K562 (cell line): Measurements from ENCODE around the gene PDLIM5. TPM values are rescaled to one million over a fixed set of nuclear protein-coding genes. Genes with fewer than 3 reads are reported as not detected.

ENCODE experiments used
- ELF2 ChIP-seq: fragments of 250-450 bp; sonication (Bioruptor Pico); IDR thresholded peaks from 2 replicates; pipeline ENCODE4 v1.5.0; 2021; ENCODE audit warnings: mild to moderate bottlenecking
- EP300 ChIP-seq: IDR thresholded peaks from 2 replicates; pipeline ENCODE4 v1.6.1; 2012; ENCODE audit warnings: low read length, improper control_type of control experiment
- SP1 ChIP-seq: sonication (generic); formaldehyde crosslinking; IDR thresholded peaks from 2 replicates; pipeline ENCODE4 v1.8.1; 2022; ENCODE audit warnings: mild to moderate bottlenecking, missing genetic modification reagents
- ZNF583 ChIP-seq: fragments of 250-450 bp; sonication (Bioruptor Pico); IDR thresholded peaks from 2 replicates; pipeline ENCODE4 v1.4.0; 2020
- ZNF584 ChIP-seq: fragments of 200-800 bp; sonication (Bioruptor generic); IDR thresholded peaks from 2 replicates; pipeline ENCODE4 v1.6.1; 2016; ENCODE audit warnings: low read depth, mild to moderate bottlenecking, missing genetic modification characterization, missing compliant biosample characterization
- ZNF780A ChIP-seq: fragments of 250-450 bp; sonication (Bioruptor Pico); IDR thresholded peaks from 2 replicates; pipeline ENCODE4 v1.5.0; 2021; ENCODE audit warnings: mild to moderate bottlenecking
- polyA plus RNA-seq, 8 experiments: library from polyadenylated mRNA; depleted of rRNA in 4 of 8; stranded (reverse) in 5 of 8; unstranded in 3 of 8; fragments of >200 nt; fragmentation: Nextera tagmentation in 2 of 8; fragmentation: Illumina TruSeq in 1 of 8; extraction: Ambion mirVana in 2 of 8; extraction: Trizol in 1 of 8; gene quantifications; 2 replicates each; pipeline versions ENCODE4 v1.2.1 to v1.2.3, GENCODE V29; 2011 to 2014; ENCODE audit warnings: inconsistent platforms in 1 of 8, missing spikeins in 1 of 8
- total RNA-seq, 7 experiments: library from RNA; depleted of rRNA in 6 of 7; stranded (reverse); fragments of >200 nt in 6 of 7; fragmentation: Illumina TruSeq in 2 of 7; extraction: Trizol in 2 of 7; gene quantifications; 2 replicates each; pipeline versions ENCODE4 v1.2.1 to v1.2.3, GENCODE V29; 2011 to 2021; ENCODE audit warnings: low replicate concordance in 1 of 7
- TF ChIP-seq, protein P1 (sequence below), 2 experiments: fragments of 450-650 bp in 1 of 2; sonication (generic) in 1 of 2; formaldehyde crosslinking in 1 of 2; IDR thresholded peaks in 1 of 2; conservative IDR thresholded peaks in 1 of 2; 2 replicates each; pipeline versions ENCODE4 v1.6.1 to v1.8.1; 2016 to 2023; ENCODE audit warnings: mild to moderate bottlenecking in 2 of 2, moderate library complexity in 2 of 2, inconsistent platforms in 1 of 2, missing genetic modification reagents in 1 of 2
- TF ChIP-seq, protein P2 (sequence below): fragments of 450-650 bp; formaldehyde crosslinking; IDR thresholded peaks from 2 replicates; pipeline ENCODE4 v1.4.0; 2020; ENCODE audit warnings: mild to moderate bottlenecking
- TF ChIP-seq, protein P3 (sequence below): IDR thresholded peaks from 2 replicates; pipeline ENCODE4 v1.6.1; 2012; ENCODE audit warnings: low read depth, low read length, improper control_type of control experiment, borderline replicate concordance
- TF ChIP-seq, protein P4 (sequence below): sonication (generic); formaldehyde crosslinking; IDR thresholded peaks from 2 replicates; pipeline ENCODE4 v1.8.1; 2023; ENCODE audit warnings: mild to moderate bottlenecking, missing genetic modification reagents, moderate library complexity
- TF ChIP-seq, protein P5 (sequence below): fragments of 450-650 bp; formaldehyde crosslinking; IDR thresholded peaks from 2 replicates; pipeline ENCODE4 v1.4.0; 2022; ENCODE audit warnings: mild to moderate bottlenecking, moderate library complexity
- TF ChIP-seq, protein P6 (sequence below): fragments of 450-650 bp; IDR thresholded peaks from 2 replicates; pipeline ENCODE4 v1.6.1; 2017; ENCODE audit warnings: antibody characterized with exemption, mild to moderate bottlenecking
- TF ChIP-seq, protein P7 (sequence below): IDR thresholded peaks from 3 replicates; pipeline ENCODE4 v1.6.1; 2011; ENCODE audit warnings: borderline replicate concordance, mild to moderate bottlenecking; ENCODE audit not compliant: insufficient read length, insufficient read depth
- TF ChIP-seq, protein P8 (sequence below), 2 experiments: fragments of 450-650 bp; IDR thresholded peaks; 2 replicates each; pipeline ENCODE4 v1.6.1; 2016

PDLIM5 gene
- total and polyA plus RNA-seq, 9 of the 15 experiments (the other 6 are each of a cell fraction or from before 2014, with no cell fraction given) = 36.9 to 127 (median 62.5) TPM

DNA sequence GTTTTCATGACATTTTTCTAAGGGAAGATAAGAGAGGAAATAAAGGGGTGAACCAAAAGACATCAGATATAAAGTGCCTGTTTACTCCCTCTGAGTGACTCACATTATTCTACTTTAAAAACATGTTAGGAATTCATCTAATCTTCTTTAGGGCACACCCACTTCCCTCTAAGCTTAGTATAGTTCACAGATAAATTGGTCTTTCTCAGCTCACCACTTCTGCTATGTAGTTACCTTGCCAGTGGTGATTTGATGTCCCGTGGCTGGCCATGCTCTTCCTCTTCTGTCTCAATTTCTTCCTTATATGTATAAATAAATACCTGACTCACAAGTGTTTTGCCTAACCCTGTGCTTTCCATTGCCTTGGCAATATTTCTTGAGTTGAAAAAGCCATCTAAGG, 96.8 kb downstream of the PDLIM5 start (continued):
- TF ChIP-seq, protein P1, sequence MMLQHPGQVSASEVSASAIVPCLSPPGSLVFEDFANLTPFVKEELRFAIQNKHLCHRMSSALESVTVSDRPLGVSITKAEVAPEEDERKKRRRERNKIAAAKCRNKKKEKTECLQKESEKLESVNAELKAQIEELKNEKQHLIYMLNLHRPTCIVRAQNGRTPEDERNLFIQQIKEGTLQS (IDR thresholded peaks at IDR 0.05) = peak; percentile 59
- TF ChIP-seq, protein P1 (CRISPR knock-in tag; conservative IDR thresholded peaks at IDR 0.05) = no peak
- no peak for TF ChIP-seq ZNF583 (CRISPR knock-in tag)
- TF ChIP-seq ZNF780A (CRISPR knock-in tag) = no peak
- peak; percentile 77 for TF ChIP-seq EP300
- TF ChIP-seq, protein P2, sequence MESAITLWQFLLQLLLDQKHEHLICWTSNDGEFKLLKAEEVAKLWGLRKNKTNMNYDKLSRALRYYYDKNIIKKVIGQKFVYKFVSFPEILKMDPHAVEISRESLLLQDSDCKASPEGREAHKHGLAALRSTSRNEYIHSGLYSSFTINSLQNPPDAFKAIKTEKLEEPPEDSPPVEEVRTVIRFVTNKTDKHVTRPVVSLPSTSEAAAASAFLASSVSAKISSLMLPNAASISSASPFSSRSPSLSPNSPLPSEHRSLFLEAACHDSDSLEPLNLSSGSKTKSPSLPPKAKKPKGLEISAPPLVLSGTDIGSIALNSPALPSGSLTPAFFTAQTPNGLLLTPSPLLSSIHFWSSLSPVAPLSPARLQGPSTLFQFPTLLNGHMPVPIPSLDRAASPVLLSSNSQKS (CRISPR knock-in tag) = no peak
- TF ChIP-seq, protein P3, sequence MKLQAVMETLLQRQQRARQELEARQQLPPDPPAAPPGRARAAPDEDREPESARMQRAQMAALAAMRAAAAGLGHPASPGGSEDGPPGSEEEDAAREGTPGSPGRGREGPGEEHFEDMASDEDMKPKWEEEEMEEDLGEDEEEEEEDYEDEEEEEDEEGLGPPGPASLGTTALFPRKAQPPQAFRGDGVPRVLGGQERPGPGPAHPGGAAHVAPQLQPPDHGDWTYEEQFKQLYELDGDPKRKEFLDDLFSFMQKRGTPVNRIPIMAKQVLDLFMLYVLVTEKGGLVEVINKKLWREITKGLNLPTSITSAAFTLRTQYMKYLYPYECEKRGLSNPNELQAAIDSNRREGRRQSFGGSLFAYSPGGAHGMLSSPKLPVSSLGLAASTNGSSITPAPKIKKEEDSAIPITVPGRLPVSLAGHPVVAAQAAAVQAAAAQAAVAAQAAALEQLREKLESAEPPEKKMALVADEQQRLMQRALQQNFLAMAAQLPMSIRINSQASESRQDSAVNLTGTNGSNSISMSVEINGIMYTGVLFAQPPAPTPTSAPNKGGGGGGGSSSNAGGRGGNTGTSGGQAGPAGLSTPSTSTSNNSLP = peak; percentile 93
- TF ChIP-seq, protein P4, sequence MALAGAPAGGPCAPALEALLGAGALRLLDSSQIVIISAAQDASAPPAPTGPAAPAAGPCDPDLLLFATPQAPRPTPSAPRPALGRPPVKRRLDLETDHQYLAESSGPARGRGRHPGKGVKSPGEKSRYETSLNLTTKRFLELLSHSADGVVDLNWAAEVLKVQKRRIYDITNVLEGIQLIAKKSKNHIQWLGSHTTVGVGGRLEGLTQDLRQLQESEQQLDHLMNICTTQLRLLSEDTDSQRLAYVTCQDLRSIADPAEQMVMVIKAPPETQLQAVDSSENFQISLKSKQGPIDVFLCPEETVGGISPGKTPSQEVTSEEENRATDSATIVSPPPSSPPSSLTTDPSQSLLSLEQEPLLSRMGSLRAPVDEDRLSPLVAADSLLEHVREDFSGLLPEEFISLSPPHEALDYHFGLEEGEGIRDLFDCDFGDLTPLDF (CRISPR knock-in tag) = no peak
- TF ChIP-seq ELF2 = no peak
- TF ChIP-seq, protein P5, sequence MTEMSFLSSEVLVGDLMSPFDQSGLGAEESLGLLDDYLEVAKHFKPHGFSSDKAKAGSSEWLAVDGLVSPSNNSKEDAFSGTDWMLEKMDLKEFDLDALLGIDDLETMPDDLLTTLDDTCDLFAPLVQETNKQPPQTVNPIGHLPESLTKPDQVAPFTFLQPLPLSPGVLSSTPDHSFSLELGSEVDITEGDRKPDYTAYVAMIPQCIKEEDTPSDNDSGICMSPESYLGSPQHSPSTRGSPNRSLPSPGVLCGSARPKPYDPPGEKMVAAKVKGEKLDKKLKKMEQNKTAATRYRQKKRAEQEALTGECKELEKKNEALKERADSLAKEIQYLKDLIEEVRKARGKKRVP (CRISPR knock-in tag) = no peak
- TF ChIP-seq, protein P6, sequence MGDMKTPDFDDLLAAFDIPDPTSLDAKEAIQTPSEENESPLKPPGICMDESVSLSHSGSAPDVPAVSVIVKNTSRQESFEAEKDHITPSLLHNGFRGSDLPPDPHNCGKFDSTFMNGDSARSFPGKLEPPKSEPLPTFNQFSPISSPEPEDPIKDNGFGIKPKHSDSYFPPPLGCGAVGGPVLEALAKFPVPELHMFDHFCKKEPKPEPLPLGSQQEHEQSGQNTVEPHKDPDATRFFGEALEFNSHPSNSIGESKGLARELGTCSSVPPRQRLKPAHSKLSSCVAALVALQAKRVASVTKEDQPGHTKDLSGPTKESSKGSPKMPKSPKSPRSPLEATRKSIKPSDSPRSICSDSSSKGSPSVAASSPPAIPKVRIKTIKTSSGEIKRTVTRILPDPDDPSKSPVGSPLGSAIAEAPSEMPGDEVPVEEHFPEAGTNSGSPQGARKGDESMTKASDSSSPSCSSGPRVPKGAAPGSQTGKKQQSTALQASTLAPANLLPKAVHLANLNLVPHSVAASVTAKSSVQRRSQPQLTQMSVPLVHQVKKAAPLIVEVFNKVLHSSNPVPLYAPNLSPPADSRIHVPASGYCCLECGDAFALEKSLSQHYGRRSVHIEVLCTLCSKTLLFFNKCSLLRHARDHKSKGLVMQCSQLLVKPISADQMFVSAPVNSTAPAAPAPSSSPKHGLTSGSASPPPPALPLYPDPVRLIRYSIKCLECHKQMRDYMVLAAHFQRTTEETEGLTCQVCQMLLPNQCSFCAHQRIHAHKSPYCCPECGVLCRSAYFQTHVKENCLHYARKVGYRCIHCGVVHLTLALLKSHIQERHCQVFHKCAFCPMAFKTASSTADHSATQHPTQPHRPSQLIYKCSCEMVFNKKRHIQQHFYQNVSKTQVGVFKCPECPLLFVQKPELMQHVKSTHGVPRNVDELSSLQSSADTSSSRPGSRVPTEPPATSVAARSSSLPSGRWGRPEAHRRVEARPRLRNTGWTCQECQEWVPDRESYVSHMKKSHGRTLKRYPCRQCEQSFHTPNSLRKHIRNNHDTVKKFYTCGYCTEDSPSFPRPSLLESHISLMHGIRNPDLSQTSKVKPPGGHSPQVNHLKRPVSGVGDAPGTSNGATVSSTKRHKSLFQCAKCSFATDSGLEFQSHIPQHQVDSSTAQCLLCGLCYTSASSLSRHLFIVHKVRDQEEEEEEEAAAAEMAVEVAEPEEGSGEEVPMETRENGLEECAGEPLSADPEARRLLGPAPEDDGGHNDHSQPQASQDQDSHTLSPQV = no peak; the same call in 1 of the 2 replicates
- TF ChIP-seq, protein P7, sequence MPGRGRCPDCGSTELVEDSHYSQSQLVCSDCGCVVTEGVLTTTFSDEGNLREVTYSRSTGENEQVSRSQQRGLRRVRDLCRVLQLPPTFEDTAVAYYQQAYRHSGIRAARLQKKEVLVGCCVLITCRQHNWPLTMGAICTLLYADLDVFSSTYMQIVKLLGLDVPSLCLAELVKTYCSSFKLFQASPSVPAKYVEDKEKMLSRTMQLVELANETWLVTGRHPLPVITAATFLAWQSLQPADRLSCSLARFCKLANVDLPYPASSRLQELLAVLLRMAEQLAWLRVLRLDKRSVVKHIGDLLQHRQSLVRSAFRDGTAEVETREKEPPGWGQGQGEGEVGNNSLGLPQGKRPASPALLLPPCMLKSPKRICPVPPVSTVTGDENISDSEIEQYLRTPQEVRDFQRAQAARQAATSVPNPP = no peak
- 0 out of 2 replicates have a peak, but pooled peaks have one; percentile 30 for TF ChIP-seq SP1 (CRISPR knock-in tag)
- TF ChIP-seq, protein P8, sequence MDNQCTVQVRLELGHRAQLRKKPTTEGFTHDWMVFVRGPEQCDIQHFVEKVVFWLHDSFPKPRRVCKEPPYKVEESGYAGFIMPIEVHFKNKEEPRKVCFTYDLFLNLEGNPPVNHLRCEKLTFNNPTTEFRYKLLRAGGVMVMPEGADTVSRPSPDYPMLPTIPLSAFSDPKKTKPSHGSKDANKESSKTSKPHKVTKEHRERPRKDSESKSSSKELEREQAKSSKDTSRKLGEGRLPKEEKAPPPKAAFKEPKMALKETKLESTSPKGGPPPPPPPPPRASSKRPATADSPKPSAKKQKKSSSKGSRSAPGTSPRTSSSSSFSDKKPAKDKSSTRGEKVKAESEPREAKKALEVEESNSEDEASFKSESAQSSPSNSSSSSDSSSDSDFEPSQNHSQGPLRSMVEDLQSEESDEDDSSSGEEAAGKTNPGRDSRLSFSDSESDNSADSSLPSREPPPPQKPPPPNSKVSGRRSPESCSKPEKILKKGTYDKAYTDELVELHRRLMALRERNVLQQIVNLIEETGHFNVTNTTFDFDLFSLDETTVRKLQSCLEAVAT (IDR thresholded peaks at IDR 0.05) = no peak
- TF ChIP-seq ZNF584 (CRISPR knock-in tag) = no peak
